GM21529 (cell line): ENCODE results near the gene TIPARP.
A peak's percentile ranks its signal among the peaks of the same experiment; 100 is the strongest.
"Not testable (repeated sequence)": the region's sequence is repeated elsewhere in the genome, so short reads cannot be mapped to it uniquely, and the experiment has no call there.

Experiments used
- ATAC-seq: cut with Tn5 transposase; IDR thresholded peaks from one replicate; pipeline ENCODE4 v1.9.1; 2021; ENCODE audit not compliant: unreplicated experiment

The TIPARP gene

GRCh38 chr3:156707588-156707987, 33.2 kb downstream of the TIPARP start:
- ATAC-seq, result no peak

DNA sequence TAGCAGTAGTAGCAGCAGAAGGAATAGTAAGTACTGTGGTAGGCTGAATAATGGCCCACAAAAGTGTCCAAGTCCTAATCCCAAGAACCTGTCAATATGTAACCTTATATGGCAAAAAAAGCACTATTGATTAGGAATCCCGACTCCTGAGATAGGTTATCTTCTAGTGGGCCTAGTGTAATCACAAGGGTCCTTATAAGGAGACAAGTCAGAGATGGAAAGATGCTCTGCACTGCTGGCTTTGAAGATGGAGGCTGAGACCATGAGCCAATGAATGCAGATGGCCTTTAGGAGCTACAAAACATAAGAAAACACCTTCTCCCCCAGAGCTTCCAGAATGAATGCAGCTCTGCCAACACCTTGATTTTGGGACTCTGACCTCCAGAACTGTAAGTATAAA, 36.0 kb downstream of the TIPARP start:
- ATAC-seq, result no peak

GRCh38 chr3:156711113-156711512, 36.7 kb downstream of the TIPARP start:
- no peak for ATAC-seq

DNA sequence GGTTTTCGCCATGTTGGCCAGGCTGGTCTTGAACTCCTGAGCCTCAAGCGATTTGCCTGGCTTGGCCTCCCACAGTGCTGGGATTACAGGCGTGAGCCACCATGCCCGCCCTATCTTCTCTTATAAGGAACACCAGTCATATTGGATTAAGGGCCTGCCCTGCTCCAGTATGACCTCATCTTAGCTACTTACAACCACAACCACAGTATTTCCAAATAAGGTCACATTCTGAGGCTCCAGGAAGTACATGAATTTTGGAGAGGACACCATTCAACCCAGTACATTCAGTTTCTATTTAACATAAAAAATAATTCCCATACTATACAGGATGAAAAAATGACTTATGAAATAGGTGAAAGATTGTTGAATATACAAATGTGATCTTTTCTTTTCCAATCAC, 37.6 kb downstream of the TIPARP start:
- ATAC-seq, result peak; percentile 84

DNA sequence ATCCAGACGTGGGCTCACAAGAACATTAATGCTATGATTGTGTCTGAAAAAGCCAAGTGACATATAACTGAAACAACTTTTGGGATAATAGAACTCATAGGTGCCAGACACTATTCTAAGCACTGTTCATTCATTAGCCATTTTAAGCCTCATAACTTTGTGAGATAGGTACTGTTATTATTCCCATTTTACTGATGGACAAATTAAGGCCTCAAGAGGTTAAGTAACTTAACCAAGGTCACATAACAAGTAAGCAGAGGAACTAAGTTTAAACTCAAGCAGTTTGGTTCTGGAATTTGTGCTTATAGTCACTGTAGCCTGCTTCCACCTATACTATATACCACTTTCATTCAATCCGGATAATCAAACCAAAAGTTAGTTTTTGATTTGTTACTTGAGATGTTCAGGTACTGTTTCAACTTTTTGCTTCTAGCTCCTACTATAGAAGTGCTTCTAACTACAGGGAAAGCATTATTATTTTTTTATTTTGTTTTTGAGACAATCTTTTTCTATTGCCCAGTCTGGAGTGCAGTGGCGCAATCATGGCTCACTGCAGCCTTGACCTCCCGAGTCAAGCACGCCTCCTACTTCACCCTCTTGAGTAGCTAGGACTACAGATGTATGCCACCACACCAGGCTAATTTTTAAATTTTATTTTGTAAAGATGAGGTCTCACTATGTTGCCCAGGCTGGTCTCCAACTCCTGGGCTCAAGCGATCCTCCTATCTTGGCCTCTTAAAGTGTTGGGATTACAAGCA, 41.9 kb downstream of the TIPARP start:
- no peak for ATAC-seq

DNA sequence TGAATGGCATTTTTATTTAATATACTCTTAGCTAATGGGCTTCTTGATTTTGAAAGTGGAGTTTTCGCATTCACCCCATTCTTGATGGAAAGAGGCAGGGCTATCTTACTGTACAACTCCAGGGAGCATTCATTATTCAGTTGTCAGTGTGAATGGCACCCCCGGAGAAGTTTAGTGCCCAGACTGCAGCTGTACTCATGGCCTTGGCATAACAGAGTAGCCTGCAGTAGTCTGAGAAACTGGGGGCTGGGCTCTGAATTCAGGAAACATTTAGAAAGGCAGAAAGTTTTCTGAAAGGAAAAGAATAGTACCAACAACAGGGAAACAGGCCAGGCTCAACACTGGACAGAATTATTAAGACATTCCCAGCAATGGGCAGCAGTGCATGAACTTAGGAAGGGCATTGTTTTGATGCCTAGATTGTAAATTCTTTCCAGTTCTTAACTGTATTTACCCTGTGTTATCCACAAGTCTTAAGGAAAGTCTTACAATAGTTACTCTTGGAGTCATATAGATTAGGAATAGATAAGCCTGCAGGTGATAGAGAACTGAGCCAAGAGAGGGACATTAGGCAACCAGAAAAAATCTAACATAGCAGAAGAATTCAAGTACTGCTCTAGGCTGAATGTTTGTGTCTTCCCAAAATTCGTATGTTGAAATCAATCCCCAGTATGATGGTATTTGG, 44.4 kb downstream of the TIPARP start:
- ATAC-seq, result no peak

GRCh38 chr3:156720826-156721225, 46.4 kb downstream of the TIPARP start:
- no peak for ATAC-seq

DNA sequence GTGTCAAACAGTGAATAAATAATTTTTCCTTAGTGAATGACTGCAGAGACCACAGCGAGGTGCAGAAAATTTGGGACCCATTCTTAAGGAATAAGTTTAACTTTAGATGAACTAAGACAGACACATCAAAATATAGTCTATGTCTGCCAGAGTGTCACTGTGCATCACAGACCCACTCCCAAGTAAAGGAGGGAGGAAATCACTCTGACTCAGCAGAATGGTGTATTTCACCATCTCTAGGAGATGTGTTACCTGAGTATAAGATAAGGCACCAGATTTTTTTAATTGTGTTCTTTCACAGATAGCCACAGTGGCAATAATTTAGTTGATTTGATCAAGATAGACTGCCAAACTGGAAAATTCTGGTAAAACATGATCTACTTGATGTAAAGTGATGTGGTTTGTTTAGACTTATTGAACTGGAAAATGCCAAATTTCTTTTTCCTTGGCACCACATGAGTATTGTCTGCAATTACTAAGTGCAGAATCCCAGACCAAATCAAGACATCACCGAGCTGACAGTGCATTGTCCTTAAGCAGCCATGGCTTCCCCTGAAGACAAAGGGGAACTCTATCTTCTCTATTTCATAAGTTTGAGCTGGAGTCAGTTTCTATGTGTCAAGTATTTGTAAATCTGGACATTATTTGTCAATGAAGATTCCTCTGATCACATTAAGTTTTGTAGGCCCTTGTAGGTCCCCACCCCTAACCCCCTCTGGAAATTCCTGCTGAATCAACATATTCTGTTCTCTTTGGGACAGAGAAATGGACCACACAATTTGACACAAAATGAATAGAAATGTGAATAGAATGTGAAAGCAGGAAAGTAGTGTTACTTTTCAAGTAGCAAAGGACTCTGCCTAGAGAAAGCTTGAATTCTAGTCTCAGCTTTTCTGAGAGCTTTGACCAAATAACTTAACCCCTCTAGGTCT, 47.6 kb downstream of the TIPARP start:
- ATAC-seq, result no peak

DNA sequence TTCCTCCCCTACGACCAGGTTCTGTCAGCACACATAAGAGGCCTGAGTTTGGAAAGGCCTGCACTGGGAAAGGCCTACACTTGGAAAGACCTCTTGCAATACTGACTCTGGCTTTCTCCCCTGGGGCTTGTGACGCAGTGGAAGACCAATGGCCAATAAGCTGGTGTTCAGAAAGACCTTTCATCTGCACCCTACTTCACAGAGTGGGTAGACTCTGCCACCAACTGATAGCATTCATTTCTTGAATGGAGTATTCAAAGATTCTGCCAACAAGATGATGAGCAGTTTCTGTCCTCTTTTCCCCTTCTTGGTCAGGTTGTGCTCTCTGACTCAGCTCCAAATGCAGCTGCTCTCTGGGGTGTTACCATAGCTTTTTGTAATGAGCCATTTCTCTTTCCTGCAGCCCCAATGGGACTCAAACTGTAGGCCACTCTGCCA, 48.8 kb downstream of the TIPARP start:
- peak; percentile 45 for ATAC-seq

GRCh38 chr3:156725682-156726081, 51.3 kb downstream of the TIPARP start:
- ATAC-seq, result no peak

GRCh38 chr3:156726456-156726855, 52.1 kb downstream of the TIPARP start:
- no peak for ATAC-seq

DNA sequence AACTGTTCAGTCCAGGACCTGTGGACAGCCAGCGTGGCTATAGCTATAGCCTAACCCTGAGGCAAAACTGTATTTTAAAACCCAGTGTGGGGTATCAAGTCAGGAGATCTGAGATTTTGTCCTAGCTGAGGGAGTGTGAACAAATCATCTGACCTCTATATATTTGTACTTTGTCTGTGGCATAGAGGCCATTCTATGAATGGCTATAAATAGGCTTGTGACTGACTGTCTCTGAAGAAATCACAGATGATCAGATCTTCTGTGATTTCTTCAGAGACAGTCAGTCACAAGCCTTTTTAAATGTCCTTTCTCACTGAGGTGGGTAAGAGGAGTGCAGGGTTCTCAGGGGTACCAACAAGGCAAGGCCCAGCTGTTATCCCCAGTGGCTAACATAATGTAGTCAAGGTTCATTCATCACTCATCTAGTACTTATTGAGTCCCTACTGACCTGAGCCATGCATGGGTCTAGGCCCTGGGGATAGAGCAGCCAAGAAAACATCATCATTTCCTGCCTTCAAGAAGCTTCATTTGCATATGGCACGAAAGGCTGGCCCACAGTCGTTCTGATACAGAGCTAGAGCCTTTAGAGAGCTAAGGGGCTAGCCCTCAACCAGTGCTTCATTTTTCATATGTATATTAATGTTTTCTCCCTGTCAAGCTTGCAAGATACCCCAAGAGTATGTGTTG, 53.3 kb downstream of the TIPARP start:
- peak; percentile 80 for ATAC-seq

- no peak for ATAC-seq
These were observed 54.0 kb downstream of the TIPARP start for GRCh38 chr3:156728267-156728985.

DNA sequence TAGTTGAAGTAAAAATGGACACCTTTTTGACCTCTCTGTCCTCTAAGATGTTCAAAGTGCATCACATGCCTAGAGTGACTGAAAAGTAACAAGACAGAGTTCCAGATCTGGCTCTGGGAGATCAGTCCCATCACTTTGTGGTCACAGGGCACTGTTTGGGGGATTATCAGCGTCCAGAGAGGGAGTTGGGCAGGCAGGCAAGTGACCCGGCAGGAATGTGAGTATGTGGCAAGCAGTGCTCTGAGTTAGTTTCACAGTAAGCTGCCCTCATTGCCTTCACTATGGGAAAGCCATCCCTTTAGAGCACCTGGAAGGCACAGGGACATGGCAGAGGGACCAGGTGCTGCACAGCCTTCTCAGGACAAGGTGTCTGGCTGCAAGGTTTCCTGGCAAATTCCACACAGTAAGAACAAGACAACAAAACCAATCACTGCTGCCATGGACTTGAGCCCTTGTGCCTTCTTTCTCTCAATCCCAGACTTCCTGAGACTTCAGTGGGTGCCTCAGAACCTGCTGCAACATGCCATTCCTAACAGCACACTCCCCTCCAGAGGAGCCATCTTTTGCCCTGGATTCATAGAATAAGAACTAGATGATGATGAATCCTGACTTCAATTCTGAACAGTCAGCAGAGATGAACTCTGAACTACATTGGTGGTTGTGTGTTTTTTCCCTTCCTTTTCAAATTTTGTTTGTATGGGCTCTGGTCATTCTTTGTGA, 55.2 kb downstream of the TIPARP start:
- no peak for ATAC-seq

- no peak for ATAC-seq
These were observed 57.4 kb downstream of the TIPARP start for GRCh38 chr3:156731813-156732212.

DNA sequence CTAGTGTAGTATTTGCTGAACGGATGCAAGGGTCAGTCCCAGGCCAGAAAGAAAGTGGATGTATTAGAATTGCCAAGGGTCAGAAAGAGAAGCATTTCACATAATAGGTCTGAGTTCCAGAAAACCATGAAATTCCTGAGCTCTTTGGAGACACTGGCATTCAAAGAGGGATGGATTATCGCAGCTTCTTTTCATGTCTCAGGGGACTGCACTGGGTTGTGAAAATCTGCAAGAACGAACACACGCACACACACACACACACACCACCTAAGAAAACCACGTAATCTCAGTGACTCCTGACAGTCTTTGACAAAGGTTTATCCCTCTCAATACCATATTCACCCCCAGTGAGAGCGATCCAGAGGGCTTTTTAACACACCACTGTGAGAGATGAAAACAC, 57.9 kb downstream of the TIPARP start:
- no peak for ATAC-seq

DNA sequence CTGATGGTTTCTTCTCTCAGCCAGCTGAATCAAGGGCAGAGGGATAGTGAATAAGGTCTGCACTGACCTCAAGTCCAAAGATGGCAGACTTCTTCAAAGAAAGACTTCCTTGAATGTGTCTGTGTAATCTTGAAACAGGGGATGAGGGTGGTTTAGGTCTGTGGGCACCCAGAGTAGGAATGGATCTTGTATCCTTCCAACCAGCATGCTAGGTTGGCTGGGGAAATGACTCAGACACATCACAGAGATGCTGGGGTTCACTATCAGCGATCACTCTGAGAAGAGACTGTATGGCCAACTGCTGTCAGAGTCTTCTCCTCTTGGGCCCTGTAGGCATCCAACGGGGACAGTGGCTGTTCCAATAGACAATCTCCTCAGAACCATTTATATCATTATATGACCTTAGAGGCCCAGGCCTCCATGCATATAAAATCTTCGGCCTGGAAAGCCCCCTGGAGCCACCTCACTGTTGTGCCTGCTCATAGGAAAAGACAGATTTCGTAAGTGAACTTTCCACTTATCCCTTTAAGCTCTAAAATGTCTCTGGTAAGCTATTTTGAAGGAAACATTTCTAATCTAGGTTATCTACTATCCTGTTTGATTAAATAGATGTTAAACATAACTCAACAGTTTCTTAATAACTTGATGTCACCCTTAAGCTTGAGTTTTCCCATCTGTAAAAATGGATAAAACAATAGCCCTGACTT, 58.5 kb downstream of the TIPARP start:
- no peak for ATAC-seq

DNA sequence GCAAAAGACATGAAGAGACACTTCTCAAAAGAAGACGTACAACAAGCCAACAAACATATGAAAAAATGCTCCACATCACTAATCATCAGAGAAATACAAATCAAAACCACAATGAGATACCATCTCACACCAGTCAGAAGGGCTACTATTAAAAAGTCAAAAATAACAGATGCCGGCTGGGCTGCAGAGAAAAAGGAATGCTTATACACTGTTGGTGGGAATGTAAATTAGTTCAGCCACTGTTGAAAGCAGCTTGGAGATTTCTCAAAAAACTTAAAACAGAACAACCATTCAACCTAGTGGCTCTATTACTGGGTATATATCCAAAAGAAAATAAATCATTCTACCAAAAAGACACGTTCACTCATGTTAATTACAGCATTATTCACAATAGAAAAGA, 60.3 kb downstream of the TIPARP start:
- ATAC-seq, result not testable (repeated sequence)

DNA sequence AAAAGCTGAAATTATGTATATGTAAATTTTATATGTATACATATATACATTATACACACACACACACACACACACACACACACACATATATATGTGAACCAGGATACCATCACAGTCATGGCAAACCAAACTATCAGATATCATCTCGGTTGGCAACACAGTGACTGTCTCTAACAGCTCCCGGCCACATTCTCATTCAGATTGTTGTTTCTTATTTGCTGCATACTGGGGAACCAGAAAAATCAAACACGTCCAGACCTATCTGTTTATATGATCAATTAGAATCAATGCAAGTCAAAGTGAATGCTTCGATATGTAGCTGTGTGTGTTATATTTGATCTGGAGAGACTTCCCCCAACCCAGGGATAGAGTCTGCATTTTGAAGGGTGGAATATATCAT, 61.1 kb downstream of the TIPARP start:
- ATAC-seq, result no peak
